DMS114 treated with DMSO at 0.1 percent for 48 hours (cell line): ENCODE data around the gene OR51S1.
"Not testable (repeated sequence)": the region's sequence is repeated elsewhere in the genome, so short reads cannot be mapped to it uniquely, and the experiment has no call there.

Source experiments
- DNase-seq: peaks from one replicate; lab custom pipeline; 2025; ENCODE audit not compliant: unreplicated experiment; lab: John Stamatoyannopoulos, UW

Gene OR51S1

DNA sequence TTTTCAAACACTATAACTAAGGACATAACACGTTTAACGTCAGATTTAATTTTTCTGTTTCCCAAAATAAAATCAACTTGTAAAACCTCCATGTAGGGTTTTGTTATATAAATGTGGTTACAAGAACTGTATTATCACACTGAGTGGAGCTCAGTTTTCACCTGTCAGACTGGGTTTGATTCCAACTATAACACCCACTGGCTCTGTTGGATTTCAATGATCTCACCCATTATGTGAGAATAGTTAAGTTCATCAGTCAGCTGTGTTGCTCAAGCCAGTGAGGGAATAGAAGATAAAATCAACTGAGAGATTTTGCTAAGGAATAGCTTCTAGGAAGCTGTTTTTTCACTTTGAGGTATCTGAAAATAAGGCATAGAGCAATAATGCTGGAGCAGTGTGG lies 39.8 kb downstream of the OR51S1 start:
- DNase-seq = no peak

DNA sequence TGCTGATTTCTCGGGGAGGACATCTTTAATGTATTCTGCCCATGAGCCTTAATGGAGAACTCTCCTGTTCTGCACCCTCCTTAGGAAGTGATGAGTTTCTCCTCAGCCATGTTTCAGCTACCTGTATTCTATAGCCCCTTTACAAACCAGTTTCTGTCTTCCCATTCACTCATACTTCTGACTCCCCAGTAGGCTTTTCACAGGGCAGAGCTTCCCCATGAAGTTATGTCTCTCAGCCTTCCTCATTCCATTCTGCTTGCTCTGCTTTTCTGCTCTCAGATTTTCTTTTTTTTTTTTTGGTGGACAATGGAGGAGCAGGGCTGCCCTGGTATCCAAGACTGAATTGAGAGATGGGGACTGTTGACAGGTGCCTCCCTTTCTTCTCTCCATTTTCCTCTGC lies 40.5 kb downstream of the OR51S1 start:
- no peak for DNase-seq

DNA sequence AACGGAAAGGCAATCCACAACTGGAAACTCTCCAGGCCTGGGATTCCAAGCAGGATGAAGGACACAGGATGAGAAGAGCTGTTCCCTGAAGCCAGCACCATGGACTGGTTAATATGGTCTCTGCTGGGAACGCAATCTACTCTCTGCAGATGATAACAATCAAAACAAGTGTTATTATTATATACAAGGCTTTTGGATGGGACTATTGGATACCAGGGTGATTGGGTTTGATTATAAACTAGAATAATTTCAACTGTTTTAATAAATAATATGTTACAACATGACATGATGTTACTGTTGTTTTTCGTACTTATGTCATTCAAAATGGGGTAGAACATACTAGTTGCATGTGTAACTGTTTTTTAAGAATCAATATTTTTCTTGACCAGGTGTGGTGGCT lies 44.7 kb downstream of the OR51S1 start, which contains the start of gene OR52R1:
TSS of gene OR52R1 (minus strand) at position 101 of the 400 bp plus-strand sequence. CDS start at position 101, 0 bp downstream.
- DNase-seq = no peak

DNA sequence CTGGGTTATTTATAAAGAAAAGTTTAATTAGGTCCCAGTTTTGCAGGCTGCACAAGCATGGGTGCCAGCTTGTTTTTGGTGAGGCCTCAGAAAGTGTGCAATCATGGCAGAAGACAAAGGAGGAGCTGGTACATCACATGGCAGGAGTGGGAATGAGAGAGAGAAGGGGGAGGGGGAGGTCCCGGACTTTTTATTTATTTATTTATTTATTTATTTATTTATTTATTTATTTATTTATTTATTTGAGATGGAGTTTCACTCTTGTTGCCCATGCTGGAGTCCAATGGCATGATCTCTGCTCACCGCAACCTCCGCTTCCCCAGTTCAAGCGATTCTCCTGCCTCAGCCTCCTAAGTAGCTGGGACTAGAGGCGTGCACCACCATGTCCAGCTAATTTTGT lies 47.7 kb downstream of the OR51S1 start:
- not testable (repeated sequence) for DNase-seq

DNA sequence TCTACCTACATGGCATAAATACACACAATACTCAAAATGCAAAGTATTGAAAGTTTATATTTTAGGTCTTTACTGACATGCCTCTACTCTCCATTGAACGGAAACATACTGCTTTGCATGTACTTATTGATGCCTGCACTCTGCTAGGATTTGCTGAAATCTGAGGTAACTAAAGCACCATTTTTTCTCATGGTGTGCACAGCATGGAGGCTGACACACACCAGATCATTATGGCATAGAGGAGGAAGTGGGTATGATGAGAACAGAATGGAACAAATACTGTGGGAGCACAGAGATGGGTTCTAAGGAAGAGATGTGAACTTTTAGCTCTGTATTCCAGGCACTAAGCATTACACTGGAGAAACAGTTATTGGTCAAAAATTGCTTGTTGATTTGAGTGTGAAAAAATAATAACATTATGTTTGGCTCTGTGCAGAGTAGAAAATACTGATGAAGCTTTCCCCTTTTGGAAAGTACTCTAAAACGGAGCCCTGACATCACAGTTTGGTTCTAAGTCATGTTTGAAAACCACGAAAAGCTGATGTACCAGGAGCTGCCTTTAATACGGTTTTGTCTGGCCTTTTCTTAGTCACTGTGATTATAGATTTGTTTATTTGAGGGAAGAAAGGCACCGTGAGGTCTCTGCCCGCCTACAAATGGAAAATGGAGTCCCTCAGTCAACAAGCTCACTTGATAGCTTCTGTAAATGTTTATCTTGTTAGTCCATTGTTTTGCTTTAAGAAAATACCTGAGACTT lies 50.4 kb downstream of the OR51S1 start:
- DNase-seq = no peak
